ENCODE data around the gene KCNQ1.

DNA sequence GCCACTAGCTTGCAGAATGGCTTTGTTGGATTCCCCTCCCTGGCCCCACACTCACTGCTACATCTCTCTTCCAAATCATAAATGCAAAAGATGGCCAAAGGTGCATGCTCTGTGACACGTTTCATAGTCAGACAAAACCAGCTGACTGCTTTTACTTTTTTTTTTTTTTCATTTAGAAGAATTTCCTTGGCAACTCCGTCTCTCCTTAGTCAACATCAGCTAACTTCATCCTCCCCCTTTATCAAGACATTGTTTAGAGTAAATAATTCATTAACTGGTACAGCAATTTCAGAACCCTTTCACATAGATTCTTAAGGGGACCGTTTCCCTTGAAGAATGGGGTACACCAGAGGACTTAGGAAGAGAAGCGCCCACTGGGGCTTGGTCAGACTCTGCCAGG, 239.0 kb downstream of the KCNQ1 start:
- TF ChIP-seq CTCF (IDR thresholded peaks at IDR 0.05), result no peak
- TF ChIP-seq POLR2A (IDR thresholded peaks at IDR 0.05), result no peak
- no peak for TF ChIP-seq POLR2AphosphoS5 (IDR thresholded peaks at IDR 0.05)
- no peak for TF ChIP-seq EP300 (IDR thresholded peaks at IDR 0.05)

Measured in upper lobe of left lung (tissue), 4 donors.